MM.1S (cell line): ENCODE results near the gene HS6ST3.

ENCODE experiments used
- DNase-seq: peaks from one replicate; pipeline ENCODE4 v3.0.0-alpha.2; 2015
- H2AFZ ChIP-seq: fragments of 300-600 bp; sonication (generic); 2 replicates; pipeline ENCODE4 v1.6.0; 2016; ENCODE audit warnings: antibody characterized with exemption, low read length
- H3F3A ChIP-seq: fragments of 300-600 bp; sonication (generic); 2 replicates; pipeline ENCODE4 v1.6.1; 2016; ENCODE audit warnings: mild to moderate bottlenecking, antibody characterized with exemption, low read length, moderate library complexity, mixed read lengths; ENCODE audit not compliant: insufficient read depth
- H3K27ac ChIP-seq: fragments of 300-600 bp; sonication (generic); 2 replicates; pipeline ENCODE4 v1.5.1; 2016; ENCODE audit warnings: mild to moderate bottlenecking, low read length
- H3K27me3 ChIP-seq: fragments of 300-600 bp; sonication (generic); replicated peaks from 2 replicates; pipeline ENCODE4 v1.6.0; 2016; ENCODE audit warnings: low read length; ENCODE audit not compliant: insufficient read depth
- H3K36me3 ChIP-seq: fragments of 300-600 bp; sonication (generic); replicated peaks from 2 replicates; pipeline ENCODE4 v1.6.1; 2016; ENCODE audit warnings: mild to moderate bottlenecking, low read length, mixed read lengths; ENCODE audit not compliant: insufficient read depth
- H3K4me1 ChIP-seq: fragments of 300-600 bp; sonication (generic); 2 replicates; pipeline ENCODE4 v1.6.1; 2016; ENCODE audit warnings: low read length, mixed read lengths
- H3K4me2 ChIP-seq: fragments of 300-600 bp; sonication (generic); 2 replicates; pipeline ENCODE4 v1.6.0; 2016; ENCODE audit warnings: low read depth, low read length
- H3K4me3 ChIP-seq: fragments of 300-600 bp; sonication (generic); 2 replicates; pipeline ENCODE4 v1.5.1; 2016; ENCODE audit warnings: low read length, mixed read lengths
- H3K79me2 ChIP-seq: fragments of 300-600 bp; sonication (generic); 2 replicates; pipeline ENCODE4 v1.6.1; 2016; ENCODE audit warnings: mixed run types, low read length, mixed read lengths
- H3K9ac ChIP-seq: fragments of 300-600 bp; sonication (generic); 2 replicates; pipeline ENCODE4 v1.6.1; 2016; ENCODE audit warnings: low read length, mixed read lengths
- H3K9me2 ChIP-seq: fragments of 300-600 bp; sonication (generic); replicated peaks from 2 replicates; pipeline ENCODE4 v1.6.1; 2016; ENCODE audit warnings: mild to moderate bottlenecking, low read length, mixed read lengths; ENCODE audit not compliant: insufficient read depth
- H3K9me3 ChIP-seq: fragments of 300-600 bp; sonication (generic); replicated peaks from 2 replicates; pipeline ENCODE4 v1.6.1; 2016; ENCODE audit warnings: mild to moderate bottlenecking, low read length, mixed read lengths; ENCODE audit not compliant: insufficient read depth
- H4K20me1 ChIP-seq: fragments of 300-600 bp; sonication (generic); 2 replicates; pipeline ENCODE4 v1.6.1; 2016; ENCODE audit warnings: mild to moderate bottlenecking, low read length, moderate library complexity, mixed read lengths; ENCODE audit not compliant: insufficient read depth
- CTCF ChIP-seq: fragments of 300-600 bp; sonication (generic); IDR thresholded peaks from 2 replicates; pipeline ENCODE4 v1.5.1; 2016; ENCODE audit warnings: antibody characterized with exemption, low read length, mixed read lengths
- EZH2 ChIP-seq: fragments of 300-600 bp; sonication (generic); optimal IDR thresholded peaks from 2 replicates; pipeline ENCODE3; 2017; ENCODE audit warnings: low read depth, mild to moderate bottlenecking, antibody characterized with exemption, low read length, mixed read lengths
- EZH2phosphoT487 ChIP-seq: fragments of 300-600 bp; sonication (generic); IDR thresholded peaks from 2 replicates; pipeline ENCODE4 v1.6.1; 2018; ENCODE audit warnings: antibody characterized with exemption, low read length

HS6ST3 gene

GRCh38 chr13:96481482-96481881, 391.6 kb downstream of the HS6ST3 start:
- no peak for DNase-seq
- Histone ChIP-seq H3K9me3 (no peaks in the 10 kb centered on the region), H3K9me2 (no peaks in the 10 kb centered on the region), H2AFZ (no peak overlapping the region), H3K4me3 (no peak overlapping the region), H3K4me1 (no peaks in the 10 kb centered on the region), H3K79me2 (no peaks in the 10 kb centered on the region), H3K36me3 (no peaks in the 10 kb centered on the region), H3K27ac (no peak overlapping the region), H3F3A (no peaks in the 10 kb centered on the region), H3K27me3 (no peaks in the 10 kb centered on the region), H3K4me2 (no peak overlapping the region), H3K9ac (no peak overlapping the region), H4K20me1 (no peaks in the 10 kb centered on the region)
- no peak for TF ChIP-seq EZH2
- TF ChIP-seq CTCF = no peak
- no peak for TF ChIP-seq EZH2phosphoT487

- Histone ChIP-seq H3K4me3 (no peak overlapping the region), H3K4me2 (no peak overlapping the region), H3K9me3 (no peaks in the 10 kb centered on the region), H3K27me3 (no peaks in the 10 kb centered on the region), H3K36me3 (no peaks in the 10 kb centered on the region), H3K4me1 (no peaks in the 10 kb centered on the region), H3K79me2 (no peaks in the 10 kb centered on the region), H2AFZ (no peak overlapping the region), H3F3A (no peaks in the 10 kb centered on the region), H4K20me1 (no peaks in the 10 kb centered on the region), H3K27ac (no peak overlapping the region), H3K9me2 (0 out of 2 replicates have a peak, but pooled peaks cover 3% of the 10 kb centered on the region), H3K9ac (no peak overlapping the region)
- no peak for DNase-seq
- TF ChIP-seq CTCF = no peak
- no peak for TF ChIP-seq EZH2
- TF ChIP-seq EZH2phosphoT487 = no peak
Measured at GRCh38 chr13:96490496-96490989, 400.6 kb downstream of the HS6ST3 start.

GRCh38 chr13:96491103-96491502, 401.2 kb downstream of the HS6ST3 start:
- no peak for TF ChIP-seq EZH2phosphoT487
- TF ChIP-seq EZH2 = no peak
- no peak for TF ChIP-seq CTCF
- Histone ChIP-seq H3F3A (no peaks in the 10 kb centered on the region), H3K4me2 (no peak overlapping the region), H3K9me2 (0 out of 2 replicates have a peak, but pooled peaks cover 3% of the 10 kb centered on the region), H3K9me3 (no peaks in the 10 kb centered on the region), H3K4me3 (no peak overlapping the region), H4K20me1 (no peaks in the 10 kb centered on the region), H3K36me3 (no peaks in the 10 kb centered on the region), H3K9ac (no peak overlapping the region), H3K4me1 (no peaks in the 10 kb centered on the region), H3K79me2 (no peaks in the 10 kb centered on the region), H2AFZ (no peak overlapping the region), H3K27ac (no peak overlapping the region), H3K27me3 (no peaks in the 10 kb centered on the region)
- DNase-seq = no peak
